HCT116 (cell line): ENCODE measurements around the gene HTR7.
"Not testable (repeated sequence)": the region's sequence is repeated elsewhere in the genome, so short reads cannot be mapped to it uniquely, and the experiment has no call there.

Experiments
- POLR2A ChIP-seq: IDR thresholded peaks from 2 replicates; pipeline ENCODE4 v1.7.0; 2011; ENCODE audit warnings: borderline replicate concordance; ENCODE audit not compliant: insufficient read depth, insufficient read length; ENCODE audit errors: extremely low read depth
- ZNF274 ChIP-seq: fragments of 200-500 bp; sonication (Bioruptor generic); IDR thresholded peaks from 2 replicates; pipeline ENCODE4 v1.6.1; 2014; ENCODE audit warnings: mild to moderate bottlenecking, low read depth, low read length, inconsistent platforms
- TF ChIP-seq, protein P1 (sequence below): IDR thresholded peaks from 2 replicates; pipeline ENCODE4 v1.6.1; 2012; ENCODE audit warnings: low read depth
- TF ChIP-seq, protein P2 (sequence below), 3 experiments: fragments of 200-600 bp in 1 of 3; sonication (generic) in 1 of 3; IDR thresholded peaks in 2 of 3; conservative IDR thresholded peaks in 1 of 3; 2 replicates each; pipeline ENCODE4 v1.5.1; 2012 to 2017; ENCODE audit warnings: low read depth in 2 of 3, low read length in 2 of 3, antibody characterized with exemption in 1 of 3, borderline replicate concordance in 1 of 3, control low read depth in 1 of 3, mild to moderate bottlenecking in 1 of 3, mixed read lengths in 1 of 3, mixed run types in 1 of 3, moderate library complexity in 1 of 3; ENCODE audit not compliant: insufficient read depth in 1 of 3

DNA sequence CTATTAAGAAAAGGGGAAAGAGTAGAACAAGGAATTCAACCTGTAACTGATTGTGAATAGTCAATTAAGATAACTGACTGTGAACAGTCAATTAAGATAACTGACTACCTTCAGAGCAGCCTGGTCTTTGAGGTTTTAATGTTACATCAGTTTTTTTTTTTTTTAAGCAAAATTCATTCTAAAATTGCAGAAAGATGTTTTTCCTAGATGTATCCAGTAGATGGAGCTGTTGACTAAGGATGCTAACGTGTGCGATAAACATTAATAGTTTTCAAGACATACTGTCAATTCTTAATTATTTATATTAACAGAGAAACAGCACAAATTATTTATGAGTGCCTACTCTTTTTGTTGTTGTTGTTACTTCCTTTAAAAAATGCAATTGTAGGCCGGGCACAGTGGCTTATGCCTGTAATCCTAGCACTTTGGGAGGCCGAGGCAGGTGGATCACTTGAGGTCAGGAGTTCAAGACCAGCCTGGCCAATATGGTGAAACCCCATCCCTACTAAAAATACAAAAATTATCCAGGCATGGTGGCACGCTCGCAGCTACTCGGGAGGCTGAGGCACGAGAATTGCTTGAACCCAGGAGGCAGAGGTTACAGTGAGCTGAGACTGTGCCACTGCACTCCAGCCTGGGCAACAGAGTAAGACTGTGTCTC, 22.4 kb upstream of the HTR7 start:
- not testable (repeated sequence) for TF ChIP-seq POLR2A, ZNF274
- TF ChIP-seq, protein P1, sequence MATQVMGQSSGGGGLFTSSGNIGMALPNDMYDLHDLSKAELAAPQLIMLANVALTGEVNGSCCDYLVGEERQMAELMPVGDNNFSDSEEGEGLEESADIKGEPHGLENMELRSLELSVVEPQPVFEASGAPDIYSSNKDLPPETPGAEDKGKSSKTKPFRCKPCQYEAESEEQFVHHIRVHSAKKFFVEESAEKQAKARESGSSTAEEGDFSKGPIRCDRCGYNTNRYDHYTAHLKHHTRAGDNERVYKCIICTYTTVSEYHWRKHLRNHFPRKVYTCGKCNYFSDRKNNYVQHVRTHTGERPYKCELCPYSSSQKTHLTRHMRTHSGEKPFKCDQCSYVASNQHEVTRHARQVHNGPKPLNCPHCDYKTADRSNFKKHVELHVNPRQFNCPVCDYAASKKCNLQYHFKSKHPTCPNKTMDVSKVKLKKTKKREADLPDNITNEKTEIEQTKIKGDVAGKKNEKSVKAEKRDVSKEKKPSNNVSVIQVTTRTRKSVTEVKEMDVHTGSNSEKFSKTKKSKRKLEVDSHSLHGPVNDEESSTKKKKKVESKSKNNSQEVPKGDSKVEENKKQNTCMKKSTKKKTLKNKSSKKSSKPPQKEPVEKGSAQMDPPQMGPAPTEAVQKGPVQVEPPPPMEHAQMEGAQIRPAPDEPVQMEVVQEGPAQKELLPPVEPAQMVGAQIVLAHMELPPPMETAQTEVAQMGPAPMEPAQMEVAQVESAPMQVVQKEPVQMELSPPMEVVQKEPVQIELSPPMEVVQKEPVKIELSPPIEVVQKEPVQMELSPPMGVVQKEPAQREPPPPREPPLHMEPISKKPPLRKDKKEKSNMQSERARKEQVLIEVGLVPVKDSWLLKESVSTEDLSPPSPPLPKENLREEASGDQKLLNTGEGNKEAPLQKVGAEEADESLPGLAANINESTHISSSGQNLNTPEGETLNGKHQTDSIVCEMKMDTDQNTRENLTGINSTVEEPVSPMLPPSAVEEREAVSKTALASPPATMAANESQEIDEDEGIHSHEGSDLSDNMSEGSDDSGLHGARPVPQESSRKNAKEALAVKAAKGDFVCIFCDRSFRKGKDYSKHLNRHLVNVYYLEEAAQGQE: not testable (repeated sequence)
- TF ChIP-seq, protein P2, sequence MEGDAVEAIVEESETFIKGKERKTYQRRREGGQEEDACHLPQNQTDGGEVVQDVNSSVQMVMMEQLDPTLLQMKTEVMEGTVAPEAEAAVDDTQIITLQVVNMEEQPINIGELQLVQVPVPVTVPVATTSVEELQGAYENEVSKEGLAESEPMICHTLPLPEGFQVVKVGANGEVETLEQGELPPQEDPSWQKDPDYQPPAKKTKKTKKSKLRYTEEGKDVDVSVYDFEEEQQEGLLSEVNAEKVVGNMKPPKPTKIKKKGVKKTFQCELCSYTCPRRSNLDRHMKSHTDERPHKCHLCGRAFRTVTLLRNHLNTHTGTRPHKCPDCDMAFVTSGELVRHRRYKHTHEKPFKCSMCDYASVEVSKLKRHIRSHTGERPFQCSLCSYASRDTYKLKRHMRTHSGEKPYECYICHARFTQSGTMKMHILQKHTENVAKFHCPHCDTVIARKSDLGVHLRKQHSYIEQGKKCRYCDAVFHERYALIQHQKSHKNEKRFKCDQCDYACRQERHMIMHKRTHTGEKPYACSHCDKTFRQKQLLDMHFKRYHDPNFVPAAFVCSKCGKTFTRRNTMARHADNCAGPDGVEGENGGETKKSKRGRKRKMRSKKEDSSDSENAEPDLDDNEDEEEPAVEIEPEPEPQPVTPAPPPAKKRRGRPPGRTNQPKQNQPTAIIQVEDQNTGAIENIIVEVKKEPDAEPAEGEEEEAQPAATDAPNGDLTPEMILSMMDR (IDR thresholded peaks at IDR 0.05 in 2 of 3, conservative IDR thresholded peaks at IDR 0.05 in 1 of 3; ENCODE audit: borderline replicate concordance in 1 of 3, insufficient read depth in 1 of 3, low read depth in 2 of 3, low read length in 2 of 3): peak; percentile 49 to 64 (median 49); a peak in 5 of 6 replicates
